Measurements from ENCODE around the gene SMAP1.
"Not testable (repeated sequence)": the region's sequence is repeated elsewhere in the genome, so short reads cannot be mapped to it uniquely, and the experiment has no call there.

The SMAP1 gene

GRCh38 chr6:70734381-70734780, 66.7 kb downstream of the SMAP1 start:
- in situ Hi-C loops (cut with MboI; ENCODE audit: low sequenced_read_pairs), result no loop called here
- no peaks in the 10 kb centered on the region for H3K9me3 ChIP-seq

GRCh38 chr6:70734979-70735378, 67.3 kb downstream of the SMAP1 start:
- H3K4me1 ChIP-seq, result no peaks in the 10 kb centered on the region
- no peaks in the 10 kb centered on the region for H3K36me3 ChIP-seq (replicated peaks)
- no peaks in the 10 kb centered on the region for H3K9me3 ChIP-seq
- H3K4me3 ChIP-seq, result no peak overlapping the region
- in situ Hi-C loops (cut with MboI; ENCODE audit: low sequenced_read_pairs), result no loop called here
- DNase-seq (ENCODE audit: low spot score in 2 of 2), result no peak
- H3K27me3 ChIP-seq (ENCODE audit: low read depth), result no peaks in the 10 kb centered on the region

More at GRCh38 chr6:70734381-70734780, 66.7 kb downstream of the SMAP1 start:
- Histone ChIP-seq H3K36me3 (replicated peaks) (no peaks in the 10 kb centered on the region), H3K27me3 (ENCODE audit: low read depth) (no peaks in the 10 kb centered on the region), H3K4me1 (no peaks in the 10 kb centered on the region), H3K4me3 (no peak overlapping the region)
- no peak for DNase-seq (ENCODE audit: low spot score in 2 of 2)

- DNase-seq (ENCODE audit: low spot score in 2 of 2), result no peak
- H3K4me1 ChIP-seq, result no peaks in the 10 kb centered on the region
- no peaks in the 10 kb centered on the region for H3K9me3 ChIP-seq
- no peaks in the 10 kb centered on the region for H3K27me3 ChIP-seq (ENCODE audit: low read depth)
- in situ Hi-C loops (cut with MboI; ENCODE audit: low sequenced_read_pairs), result no loop called here
- H3K36me3 ChIP-seq (replicated peaks), result no peaks in the 10 kb centered on the region
- no peak overlapping the region for H3K4me3 ChIP-seq
These were observed 67.8 kb downstream of the SMAP1 start for GRCh38 chr6:70735513-70735912.

GRCh38 chr6:70738028-70738427, 70.3 kb downstream of the SMAP1 start:
- Histone ChIP-seq H3K36me3 (replicated peaks) (no peaks in the 10 kb centered on the region), H3K4me3 (no peak overlapping the region), H3K27me3 (ENCODE audit: low read depth) (no peaks in the 10 kb centered on the region), H3K4me1 (no peaks in the 10 kb centered on the region), H3K9me3 (no peaks in the 10 kb centered on the region)
- in situ Hi-C loops (cut with MboI; ENCODE audit: low sequenced_read_pairs), result no loop called here
- DNase-seq (ENCODE audit: low spot score in 2 of 2), result no peak

- no peaks in the 10 kb centered on the region for H3K9me3 ChIP-seq
These were observed 71.9 kb downstream of the SMAP1 start for GRCh38 chr6:70739534-70739933.

GRCh38 chr6:70740746-70741145, 73.1 kb downstream of the SMAP1 start:
- H3K36me3 ChIP-seq (replicated peaks); H3K4me1 ChIP-seq; H3K27me3 ChIP-seq (ENCODE audit: low read depth); DNase-seq (ENCODE audit: low spot score in 2 of 2); H3K9me3 ChIP-seq; H3K4me3 ChIP-seq; in situ Hi-C loops (cut with MboI; ENCODE audit: low sequenced_read_pairs): not testable (repeated sequence)

More at GRCh38 chr6:70739534-70739933, 71.9 kb downstream of the SMAP1 start:
- no peak for DNase-seq (ENCODE audit: low spot score in 2 of 2)
- in situ Hi-C loops (cut with MboI; ENCODE audit: low sequenced_read_pairs), result no loop called here
- no peaks in the 10 kb centered on the region for H3K27me3 ChIP-seq (ENCODE audit: low read depth)
- H3K4me3 ChIP-seq, result no peak overlapping the region
- no peaks in the 10 kb centered on the region for H3K4me1 ChIP-seq
- no peaks in the 10 kb centered on the region for H3K36me3 ChIP-seq (replicated peaks)

GRCh38 chr6:70742462-70742861, 74.8 kb downstream of the SMAP1 start:
- DNase-seq (ENCODE audit: low spot score in 2 of 2); H3K27me3 ChIP-seq (ENCODE audit: low read depth); H3K4me1 ChIP-seq; in situ Hi-C loops (cut with MboI; ENCODE audit: low sequenced_read_pairs); H3K36me3 ChIP-seq (replicated peaks); H3K4me3 ChIP-seq; H3K9me3 ChIP-seq: not testable (repeated sequence)

GRCh38 chr6:70753870-70754380, 86.2 kb downstream of the SMAP1 start:
- Histone ChIP-seq H3K4me1 (peaks cover 4% of the 10 kb centered on the region; the same call in 1 of the 2 replicates), H3K27me3 (ENCODE audit: low read depth) (no peaks in the 10 kb centered on the region), H3K9me3 (no peaks in the 10 kb centered on the region), H3K4me3 (no peak overlapping the region), H3K36me3 (replicated peaks) (no peaks in the 10 kb centered on the region)
- in situ Hi-C loops (cut with MboI; ENCODE audit: low sequenced_read_pairs), result no loop called here
- DNase-seq (ENCODE audit: low spot score in 2 of 2), result no peak

GRCh38 chr6:70758883-70759282, 91.2 kb downstream of the SMAP1 start:
- Histone ChIP-seq H3K27me3 (ENCODE audit: low read depth) (no peaks in the 10 kb centered on the region), H3K9me3 (no peaks in the 10 kb centered on the region), H3K36me3 (replicated peaks) (no peaks in the 10 kb centered on the region), H3K4me3 (no peak overlapping the region), H3K4me1 (peaks cover 4% of the 10 kb centered on the region; the same call in 1 of the 2 replicates)
- DNase-seq (ENCODE audit: low spot score in 2 of 2), result peak in 1 of 2 experiments; percentile 13
- in situ Hi-C loops (cut with MboI; ENCODE audit: low sequenced_read_pairs), result no loop called here

GRCh38 chr6:70763754-70764510, 96.2 kb downstream of the SMAP1 start:
- in situ Hi-C loops (cut with MboI; ENCODE audit: low sequenced_read_pairs), result no loop called here
- no peak overlapping the region for H3K4me3 ChIP-seq
- no peaks in the 10 kb centered on the region for H3K9me3 ChIP-seq
- no peaks in the 10 kb centered on the region for H3K36me3 ChIP-seq (replicated peaks)
- H3K4me1 ChIP-seq, result no peaks in the 10 kb centered on the region
- no peak for DNase-seq (ENCODE audit: low spot score in 2 of 2)
- H3K27me3 ChIP-seq (ENCODE audit: low read depth), result no peaks in the 10 kb centered on the region

- no peak for DNase-seq (ENCODE audit: low spot score in 2 of 2)
- no peak overlapping the region for H3K4me3 ChIP-seq
- no peaks in the 10 kb centered on the region for H3K9me3 ChIP-seq
- in situ Hi-C loops (cut with MboI; ENCODE audit: low sequenced_read_pairs), result no loop called here
- no peaks in the 10 kb centered on the region for H3K4me1 ChIP-seq
- H3K36me3 ChIP-seq (replicated peaks), result no peaks in the 10 kb centered on the region
- H3K27me3 ChIP-seq (ENCODE audit: low read depth), result no peaks in the 10 kb centered on the region
These were observed 97.0 kb downstream of the SMAP1 start for GRCh38 chr6:70764706-70765105.

GRCh38 chr6:70771351-70771750, 103.7 kb downstream of the SMAP1 start:
- H3K4me1 ChIP-seq; H3K36me3 ChIP-seq (replicated peaks); H3K27me3 ChIP-seq (ENCODE audit: low read depth); H3K9me3 ChIP-seq; in situ Hi-C loops (cut with MboI; ENCODE audit: low sequenced_read_pairs); DNase-seq (ENCODE audit: low spot score in 2 of 2); H3K4me3 ChIP-seq: not testable (repeated sequence)

- H3K4me1 ChIP-seq, result no peaks in the 10 kb centered on the region
- in situ Hi-C loops (cut with MboI; ENCODE audit: low sequenced_read_pairs), result no loop called here
- H3K27me3 ChIP-seq (ENCODE audit: low read depth), result no peaks in the 10 kb centered on the region
- DNase-seq (ENCODE audit: low spot score in 2 of 2), result no peak
- H3K36me3 ChIP-seq (replicated peaks), result no peaks in the 10 kb centered on the region
- no peak overlapping the region for H3K4me3 ChIP-seq
- H3K9me3 ChIP-seq, result no peaks in the 10 kb centered on the region
These were observed 112.3 kb downstream of the SMAP1 start for GRCh38 chr6:70779934-70780333.

- Histone ChIP-seq H3K9me3 (no peaks in the 10 kb centered on the region), H3K36me3 (replicated peaks) (no peaks in the 10 kb centered on the region), H3K4me1 (no peaks in the 10 kb centered on the region), H3K27me3 (ENCODE audit: low read depth) (no peaks in the 10 kb centered on the region), H3K4me3 (no peak overlapping the region)
- DNase-seq (ENCODE audit: low spot score in 2 of 2), result no peak
- in situ Hi-C loops (cut with MboI; ENCODE audit: low sequenced_read_pairs), result no loop called here
These were observed 123.0 kb downstream of the SMAP1 start for GRCh38 chr6:70790483-70791224.
